Body of pancreas (tissue), 4 donors: Measurements from ENCODE around the gene ALX3.

ENCODE experiments used
- POLR2A ChIP-seq, 3 donors: fragments of 450-650 bp; IDR thresholded peaks; one replicate each; pipeline ENCODE4 v1.6.1; 2016; ENCODE audit warnings: antibody characterized with exemption in 3 of 3, mild to moderate bottlenecking in 2 of 3
- TF ChIP-seq, protein P1 (sequence below), 7 experiments: fragments of 450-650 bp in 4 of 7; fragments of 200-600 bp in 3 of 7; sonication (generic) in 3 of 7; IDR thresholded peaks; one replicate each; pipeline ENCODE4 v1.5.1; 2016 to 2019; ENCODE audit warnings: antibody characterized with exemption in 7 of 7

DNA sequence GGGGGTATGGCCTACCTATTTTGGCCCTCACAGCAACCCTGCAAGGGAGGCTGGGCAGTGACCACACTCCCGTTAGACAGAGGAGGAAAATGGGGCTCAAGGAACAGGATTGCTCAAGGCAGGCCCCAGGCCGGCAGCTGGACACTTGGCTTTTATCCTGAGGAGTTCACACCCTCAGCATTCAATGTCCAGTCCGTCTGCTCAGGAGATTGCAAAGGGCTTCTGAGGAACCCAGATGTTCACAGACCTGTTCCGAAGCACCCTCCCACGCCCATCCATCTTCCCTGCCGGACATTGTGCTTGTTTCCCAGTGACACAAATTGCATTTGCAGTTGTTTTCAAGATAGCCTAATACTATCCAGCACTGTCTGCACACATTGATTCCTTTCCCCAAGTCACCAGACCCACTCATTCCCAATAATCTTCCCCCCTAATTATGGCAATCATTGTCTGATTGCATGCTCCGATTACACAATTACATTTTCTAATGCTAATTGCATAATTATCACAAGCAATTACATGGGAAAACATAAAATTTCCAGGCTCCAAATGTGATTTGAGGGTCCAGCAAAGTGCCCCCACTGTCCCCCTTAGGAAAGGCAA lies 37.5 kb upstream of the ALX3 start:
- no peak for TF ChIP-seq POLR2A (IDR thresholded peaks at IDR 0.05)
- TF ChIP-seq, protein P1, sequence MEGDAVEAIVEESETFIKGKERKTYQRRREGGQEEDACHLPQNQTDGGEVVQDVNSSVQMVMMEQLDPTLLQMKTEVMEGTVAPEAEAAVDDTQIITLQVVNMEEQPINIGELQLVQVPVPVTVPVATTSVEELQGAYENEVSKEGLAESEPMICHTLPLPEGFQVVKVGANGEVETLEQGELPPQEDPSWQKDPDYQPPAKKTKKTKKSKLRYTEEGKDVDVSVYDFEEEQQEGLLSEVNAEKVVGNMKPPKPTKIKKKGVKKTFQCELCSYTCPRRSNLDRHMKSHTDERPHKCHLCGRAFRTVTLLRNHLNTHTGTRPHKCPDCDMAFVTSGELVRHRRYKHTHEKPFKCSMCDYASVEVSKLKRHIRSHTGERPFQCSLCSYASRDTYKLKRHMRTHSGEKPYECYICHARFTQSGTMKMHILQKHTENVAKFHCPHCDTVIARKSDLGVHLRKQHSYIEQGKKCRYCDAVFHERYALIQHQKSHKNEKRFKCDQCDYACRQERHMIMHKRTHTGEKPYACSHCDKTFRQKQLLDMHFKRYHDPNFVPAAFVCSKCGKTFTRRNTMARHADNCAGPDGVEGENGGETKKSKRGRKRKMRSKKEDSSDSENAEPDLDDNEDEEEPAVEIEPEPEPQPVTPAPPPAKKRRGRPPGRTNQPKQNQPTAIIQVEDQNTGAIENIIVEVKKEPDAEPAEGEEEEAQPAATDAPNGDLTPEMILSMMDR (IDR thresholded peaks at IDR 0.05) = no peak
